Measurements from ENCODE around the gene CLIC5.

CLIC5 gene

DNA sequence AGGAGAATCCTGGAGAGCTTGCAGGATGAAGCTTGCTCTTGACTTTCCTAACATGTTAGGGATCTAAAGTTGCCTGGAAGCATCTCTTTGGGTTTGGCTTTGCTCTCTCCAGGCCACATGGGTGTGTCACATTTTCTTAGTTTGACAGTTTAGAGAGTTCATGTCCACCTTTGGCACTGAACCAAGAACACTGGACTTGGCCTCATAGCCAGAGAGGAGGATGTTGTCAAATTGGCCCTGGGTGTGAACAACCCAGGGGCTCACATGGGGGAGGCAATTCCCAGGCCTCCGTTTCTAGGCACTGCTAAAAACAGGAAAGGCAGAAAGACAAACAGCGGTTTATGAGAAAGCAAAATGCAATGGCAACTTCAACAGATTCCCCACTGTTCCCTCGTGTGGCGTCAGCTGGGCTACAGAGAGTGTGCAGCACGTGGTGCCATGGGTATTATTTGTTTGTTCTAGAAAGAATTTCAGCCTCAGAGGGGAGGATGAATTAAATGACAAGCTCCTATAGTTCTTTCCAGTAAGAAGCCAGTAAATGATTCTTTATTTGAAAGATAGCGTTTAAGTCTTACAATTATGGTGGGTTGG lies 93.9 kb downstream of the CLIC5 start:
- no peak overlapping the region for H3K27ac ChIP-seq
- TF ChIP-seq CTCF (conservative IDR thresholded peaks at IDR 0.05) (no peak), ZFX (IDR thresholded peaks at IDR 0.05) (no peak)

DNA sequence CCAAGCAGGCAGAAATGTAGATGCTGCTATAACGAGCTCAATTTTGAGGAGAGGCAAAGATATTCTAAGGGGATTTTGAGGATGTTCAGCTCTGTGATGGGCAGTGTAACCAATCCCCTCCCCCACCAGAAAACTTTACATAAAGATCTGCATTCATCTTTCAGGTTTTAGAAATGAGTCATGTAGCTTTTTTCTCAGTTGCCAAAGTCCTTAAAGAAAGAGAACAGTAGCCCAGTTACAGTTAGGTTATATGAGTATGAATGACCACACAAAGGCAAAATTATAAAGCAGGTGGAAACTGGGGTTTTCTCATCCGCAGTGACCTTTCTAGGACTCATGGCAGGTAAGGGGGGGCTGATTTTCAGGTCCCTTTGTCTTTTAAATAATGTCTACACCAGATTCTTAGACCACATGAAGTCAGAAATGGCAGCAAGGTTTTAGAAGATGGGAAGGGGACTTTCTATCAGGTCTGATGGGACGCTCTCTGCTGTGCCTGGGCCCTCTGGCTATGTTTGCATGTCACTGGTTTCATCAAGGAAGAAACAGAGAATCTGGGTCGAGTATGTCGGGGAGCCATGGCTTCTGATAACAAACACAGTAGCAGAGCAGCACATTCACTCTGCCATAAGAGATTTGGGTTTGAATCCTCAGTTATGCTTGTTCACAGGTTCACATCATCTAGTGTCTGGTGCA lies 94.7 kb downstream of the CLIC5 start:
- no peak overlapping the region for H3K27ac ChIP-seq
- no peak for TF ChIP-seq CTCF (conservative IDR thresholded peaks at IDR 0.05)
- TF ChIP-seq ZFX (IDR thresholded peaks at IDR 0.05), result no peak

- TF ChIP-seq CTCF (conservative IDR thresholded peaks at IDR 0.05), result no peak
- TF ChIP-seq ZFX (IDR thresholded peaks at IDR 0.05), result no peak
- H3K27ac ChIP-seq, result no peak overlapping the region
Measured at GRCh38 chr6:45917439-45917838, 98.2 kb downstream of the CLIC5 start.

- TF ChIP-seq CTCF (conservative IDR thresholded peaks at IDR 0.05) (no peak), ZFX (IDR thresholded peaks at IDR 0.05) (no peak)
- no peak overlapping the region for H3K27ac ChIP-seq
Measured at GRCh38 chr6:45916692-45917091, 99.0 kb downstream of the CLIC5 start.

DNA sequence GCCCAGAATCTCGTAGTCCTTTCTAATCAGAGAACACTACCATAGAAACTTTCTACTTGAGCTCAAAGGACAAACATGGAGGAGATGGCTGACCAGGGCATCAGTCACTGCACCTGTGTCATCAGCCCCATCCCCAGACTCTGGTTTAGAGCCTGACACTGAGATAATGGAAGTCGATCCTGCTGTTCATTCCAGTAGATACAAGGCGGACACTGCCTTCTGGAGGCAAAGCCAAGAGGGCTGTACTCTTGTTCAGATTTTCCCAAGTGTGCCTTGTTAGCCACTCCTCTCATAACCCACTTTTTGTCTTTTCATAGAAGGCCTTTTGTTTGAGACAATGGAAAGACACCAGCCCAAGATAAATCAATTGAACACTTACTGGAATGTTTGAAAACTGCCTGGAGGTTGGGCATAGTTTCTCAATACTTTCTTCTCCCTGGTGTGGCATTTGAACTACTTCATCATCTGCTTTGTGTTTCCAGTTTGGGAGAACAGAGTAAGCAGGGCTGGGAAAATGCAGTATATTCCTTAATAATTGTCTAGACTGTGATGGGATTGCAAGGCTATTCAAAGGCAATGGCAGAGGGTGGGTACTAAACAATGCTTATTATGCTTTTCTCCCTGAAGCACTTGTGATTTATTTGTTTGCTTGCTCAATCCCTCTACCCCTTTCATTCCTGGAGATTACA lies 99.7 kb downstream of the CLIC5 start:
- H3K27ac ChIP-seq, result no peak overlapping the region
- no peak for TF ChIP-seq ZFX (IDR thresholded peaks at IDR 0.05)
- no peak for TF ChIP-seq CTCF (conservative IDR thresholded peaks at IDR 0.05)

- no peak overlapping the region for H3K27ac ChIP-seq
- TF ChIP-seq ZFX (IDR thresholded peaks at IDR 0.05), result no peak
- no peak for TF ChIP-seq CTCF (conservative IDR thresholded peaks at IDR 0.05)
Measured at GRCh38 chr6:45911691-45912090, 104.0 kb downstream of the CLIC5 start.

DNA sequence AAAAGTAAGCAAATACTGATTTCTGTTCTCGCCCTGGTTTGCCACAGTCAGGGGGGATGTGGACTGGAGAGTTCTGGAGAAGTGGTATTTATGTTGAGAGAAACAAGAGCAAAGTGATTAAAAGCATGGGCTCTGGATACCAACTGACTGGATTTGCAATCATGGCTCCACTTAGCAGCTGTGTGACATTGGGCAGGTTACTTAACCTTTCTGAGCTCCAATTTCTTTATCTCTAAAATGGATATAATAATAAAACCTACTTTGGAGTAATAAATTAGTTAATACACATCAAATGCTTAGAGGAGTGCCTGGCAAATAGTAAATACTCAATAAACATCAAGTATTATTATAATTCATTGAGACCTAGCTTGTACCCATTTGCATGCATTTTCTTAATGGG lies 111.7 kb downstream of the CLIC5 start:
- TF ChIP-seq ZFX (IDR thresholded peaks at IDR 0.05), result no peak
- no peak for TF ChIP-seq CTCF (conservative IDR thresholded peaks at IDR 0.05)
- no peak overlapping the region for H3K27ac ChIP-seq
